SK-N-SH (cell line): ENCODE results near the gene AHCY. TPM values are rescaled to one million over a fixed set of nuclear protein-coding genes. Genes with fewer than 3 reads are reported as not detected.
"Not testable (repeated sequence)": the region's sequence is repeated elsewhere in the genome, so short reads cannot be mapped to it uniquely, and the experiment has no call there.

Source experiments
- CTCF ChIA-PET: fragments of 300-600, 350-600 bp; formaldehyde crosslinking; extraction: SDS; loops from one replicate; lab custom pipeline; 2021; lab: Yijun Ruan, JAX
- POLR2A ChIA-PET: fragments of 350-600 bp; sonication (Branson Sonifier 250); formaldehyde crosslinking; extraction: SDS; loops from one replicate; lab custom pipeline; 2020; ENCODE audit warnings: antibody characterized with exemption, inconsistent platforms; lab: Yijun Ruan, JAX
- DNase-seq: peaks from one replicate; pipeline ENCODE4 v3.0.0; 2012
- H2AFZ ChIP-seq: fragments of 200-600 bp; sonication (generic); 2 replicates; pipeline ENCODE4 v1.8.1; 2016; ENCODE audit warnings: antibody characterized with exemption, mild to moderate bottlenecking, low read depth
- H3F3A ChIP-seq: fragments of 200-600 bp; sonication (generic); replicated peaks from 2 replicates; pipeline ENCODE3; 2016; ENCODE audit warnings: antibody characterized with exemption, mild to moderate bottlenecking; ENCODE audit not compliant: insufficient read depth
- H3K27ac ChIP-seq, 2 experiments: fragments of 200-500 bp in 1 of 2; fragments of 200-600 bp in 1 of 2; sonication (Bioruptor generic) in 1 of 2; sonication (generic), shearing (Covaris generic) in 1 of 2; 2 replicates each; pipeline versions ENCODE4 v1.5.1 to v1.6.1; 2014 to 2016; ENCODE audit warnings: low read depth in 2 of 2, inconsistent platforms in 1 of 2, low read length in 1 of 2, mild to moderate bottlenecking in 1 of 2, mixed read lengths in 1 of 2
- H3K27me3 ChIP-seq: fragments of 200-600 bp; sonication (generic), shearing (Covaris generic); 2 replicates; pipeline ENCODE4 v1.6.1; 2016; ENCODE audit warnings: mixed run types; ENCODE audit not compliant: insufficient read depth
- H3K36me3 ChIP-seq, 2 experiments: fragments of 200-500 bp in 1 of 2; fragments of 200-600 bp in 1 of 2; sonication (Bioruptor generic) in 1 of 2; sonication (generic) in 1 of 2; replicated peaks in 1 of 2; 2 replicates each; pipeline versions ENCODE3 to v1.5.1; 2014 to 2016; ENCODE audit warnings: low read length in 1 of 2, mild to moderate bottlenecking in 1 of 2; ENCODE audit not compliant: insufficient read depth in 2 of 2, control insufficient read depth in 1 of 2
- H3K4me1 ChIP-seq, 2 experiments: fragments of 200-500 bp in 1 of 2; fragments of 200-600 bp in 1 of 2; sonication (Bioruptor generic) in 1 of 2; sonication (generic), shearing (Covaris generic) in 1 of 2; 2 replicates each; pipeline versions ENCODE4 v1.5.1 to v1.6.1; 2014 to 2016; ENCODE audit warnings: low read depth in 1 of 2, low read length in 1 of 2, mixed run types in 1 of 2; ENCODE audit not compliant: insufficient read depth in 2 of 2, control insufficient read depth in 1 of 2
- H3K4me2 ChIP-seq: fragments of 200-600 bp; sonication (generic), shearing (Covaris generic); 2 replicates; pipeline ENCODE4 v1.6.1; 2017; ENCODE audit warnings: mixed run types
- H3K4me3 ChIP-seq, 2 experiments: fragments of 200-500 bp in 1 of 2; fragments of 200-600 bp in 1 of 2; sonication (Bioruptor generic) in 1 of 2; sonication (generic), shearing (Covaris generic) in 1 of 2; 2 replicates each; pipeline versions ENCODE4 v1.5.1 to v1.8.1; 2014 to 2016; ENCODE audit warnings: low read depth in 2 of 2, inconsistent platforms in 1 of 2, low read length in 1 of 2, mild to moderate bottlenecking in 1 of 2, mixed read lengths in 1 of 2, moderate library complexity in 1 of 2
- H3K79me2 ChIP-seq: fragments of 200-600 bp; sonication (generic); 2 replicates; pipeline ENCODE4 v1.8.1; 2017; ENCODE audit warnings: mild to moderate bottlenecking; ENCODE audit not compliant: insufficient read depth
- H3K9ac ChIP-seq: fragments of 200-600 bp; sonication (generic); 2 replicates; pipeline ENCODE4 v1.6.1; 2017; ENCODE audit warnings: mixed run types
- H3K9me2 ChIP-seq: fragments of 200-600 bp; sonication (generic); 2 replicates; pipeline ENCODE4 v1.6.1; 2017; ENCODE audit warnings: mixed run types
- H3K9me3 ChIP-seq: fragments of 200-600 bp; sonication (generic); 2 replicates; pipeline ENCODE4 v1.6.1; 2017; ENCODE audit warnings: mixed run types, mild to moderate bottlenecking, moderate library complexity
- H4K20me1 ChIP-seq: fragments of 200-600 bp; sonication (generic); 2 replicates; pipeline ENCODE4 v1.6.1; 2017; ENCODE audit warnings: mild to moderate bottlenecking, mixed run types; ENCODE audit not compliant: insufficient read depth
- CHD2 ChIP-seq: fragments of 150-350 bp; IDR thresholded peaks from 2 replicates; pipeline ENCODE4 v1.6.1; 2018; ENCODE audit warnings: low read length; ENCODE audit not compliant: partially characterized antibody
- EP300 ChIP-seq, 2 experiments: IDR thresholded peaks; 2 replicates each; pipeline versions ENCODE4 v1.4.0 to v1.6.1; 2012; ENCODE audit warnings: borderline replicate concordance in 1 of 2, low read depth in 1 of 2, low read length in 1 of 2
- EZH2phosphoT487 ChIP-seq: fragments of 200-600 bp; sonication (generic); IDR thresholded peaks from 2 replicates; pipeline ENCODE4 v1.6.1; 2017; ENCODE audit warnings: low read depth, mixed run types, mild to moderate bottlenecking, antibody characterized with exemption, moderate library complexity, borderline replicate concordance
- FOSL2 ChIP-seq: IDR thresholded peaks from 2 replicates; pipeline ENCODE4 v1.4.0; 2012; ENCODE audit warnings: low read depth, mild to moderate bottlenecking, moderate library complexity, borderline replicate concordance
- FOXJ3 ChIP-seq: sonication (generic); formaldehyde crosslinking; IDR thresholded peaks from 2 replicates; pipeline ENCODE4 v1.5.1; 2020; ENCODE audit warnings: mild to moderate bottlenecking, missing genetic modification reagents
- FOXM1 ChIP-seq: IDR thresholded peaks from 2 replicates; pipeline ENCODE4 v1.4.0; 2012; ENCODE audit warnings: low read depth, mild to moderate bottlenecking
- JUND ChIP-seq: IDR thresholded peaks from 2 replicates; pipeline ENCODE4 v1.4.0; 2012
- MXI1 ChIP-seq: IDR thresholded peaks from 2 replicates; pipeline ENCODE4 v1.6.1; 2012; ENCODE audit warnings: mild to moderate bottlenecking, low read depth, low read length, improper control_type of control experiment
- NFIC ChIP-seq: IDR thresholded peaks from 2 replicates; pipeline ENCODE4 v1.4.0; 2012; ENCODE audit warnings: borderline replicate concordance
- NRF1 ChIP-seq: IDR thresholded peaks from 2 replicates; pipeline ENCODE4 v1.6.1; 2012; ENCODE audit warnings: low read depth, mild to moderate bottlenecking, low read length
- RAD21 ChIP-seq: IDR thresholded peaks from 2 replicates; pipeline ENCODE4 v1.6.1; 2012; ENCODE audit warnings: mild to moderate bottlenecking, low read length
- RCOR1 ChIP-seq: fragments of 150-350 bp; IDR thresholded peaks from 2 replicates; pipeline ENCODE4 v1.6.1; 2017; ENCODE audit warnings: antibody characterized with exemption, low read length
- TCF12 ChIP-seq: IDR thresholded peaks from 2 replicates; pipeline ENCODE4 v1.4.0; 2012
- WGBS: methylation state at CpG from one replicate; pipeline ENCODE4 v1.1.6; 2017; ENCODE audit warnings: low lambda C conversion rate; 5-methylcytosine and 5-hydroxymethylcytosine counted together
- polyA plus RNA-seq, 3 experiments: library from polyadenylated mRNA; depleted of rRNA; stranded (reverse); fragments of >200 nt; gene quantifications; 2 replicates each; pipeline ENCODE4 v1.2.3, GENCODE V29; 2012
- TF ChIP-seq, protein P1 (sequence below): IDR thresholded peaks from 2 replicates; pipeline ENCODE4 v1.6.1; 2012; ENCODE audit warnings: mild to moderate bottlenecking, low read depth, low read length, moderate library complexity
- TF ChIP-seq, protein P2 (sequence below): fragments of 150-350 bp; IDR thresholded peaks from 2 replicates; pipeline ENCODE4 v1.6.1; 2017; ENCODE audit warnings: antibody characterized with exemption, low read length, low read depth, borderline replicate concordance
- TF ChIP-seq, protein P3 (sequence below): IDR thresholded peaks from 2 replicates; pipeline ENCODE4; 2012

AHCY gene
- polyA plus RNA-seq, 1 of the 3 experiments (the other 2 are of a cell fraction): 196 TPM

GRCh38 chr20:34341199-34341598, 38.0 kb upstream of the AHCY start:
- H4K20me1 ChIP-seq, DNase-seq, H3K9me3 ChIP-seq, POLR2A ChIA-PET, H3K9me2 ChIP-seq, H3K79me2 ChIP-seq, H3K9ac ChIP-seq, H3K27ac ChIP-seq, H3K27me3 ChIP-seq, H3K4me1 ChIP-seq, H3K4me3 ChIP-seq, H3K4me2 ChIP-seq, H3K36me3 ChIP-seq, H2AFZ ChIP-seq, H3F3A ChIP-seq: not testable (repeated sequence)
- CTCF ChIA-PET: interaction anchor here (1.2 kb wide), 1 partner anchor 29 kb away, joined by 4 read pairs; no protein-coding TSS in a partner anchor
- WGBS: 93% methylated on average over 9 of the region's 9 CpGs

DNA sequence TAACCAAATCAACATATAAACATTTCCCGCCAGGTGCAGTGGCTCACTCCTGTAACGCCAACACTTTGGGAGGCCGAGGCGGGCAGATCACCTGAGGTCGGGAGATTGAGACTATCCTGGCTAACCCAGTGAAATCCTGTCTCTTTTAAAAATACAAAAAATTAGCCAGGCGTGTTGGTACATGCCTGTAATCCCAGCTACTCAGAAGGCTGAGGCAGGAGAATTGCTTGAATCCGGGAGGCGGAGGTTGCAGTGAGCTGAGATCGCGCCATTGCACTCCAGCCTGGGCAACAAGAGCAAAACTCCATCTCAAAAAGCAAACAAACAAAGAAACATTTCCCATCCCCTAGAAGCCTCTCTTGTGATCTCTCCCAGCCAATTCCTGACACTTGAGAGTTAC, 37.6 kb upstream of the AHCY start:
- H3K79me2 ChIP-seq, H3K4me3 ChIP-seq, H3K9me3 ChIP-seq, H3K9me2 ChIP-seq, H3K27ac ChIP-seq, H3K36me3 ChIP-seq, H3K4me2 ChIP-seq, H3F3A ChIP-seq, H3K9ac ChIP-seq, H2AFZ ChIP-seq, H4K20me1 ChIP-seq, POLR2A ChIA-PET, DNase-seq, H3K27me3 ChIP-seq, H3K4me1 ChIP-seq: not testable (repeated sequence)
- 93% methylated on average over 10 of the region's 10 CpGs for WGBS
- CTCF ChIA-PET: interaction anchor here (1.2 kb wide), 1 partner anchor 28 kb away, joined by 4 read pairs; no protein-coding TSS in a partner anchor

DNA sequence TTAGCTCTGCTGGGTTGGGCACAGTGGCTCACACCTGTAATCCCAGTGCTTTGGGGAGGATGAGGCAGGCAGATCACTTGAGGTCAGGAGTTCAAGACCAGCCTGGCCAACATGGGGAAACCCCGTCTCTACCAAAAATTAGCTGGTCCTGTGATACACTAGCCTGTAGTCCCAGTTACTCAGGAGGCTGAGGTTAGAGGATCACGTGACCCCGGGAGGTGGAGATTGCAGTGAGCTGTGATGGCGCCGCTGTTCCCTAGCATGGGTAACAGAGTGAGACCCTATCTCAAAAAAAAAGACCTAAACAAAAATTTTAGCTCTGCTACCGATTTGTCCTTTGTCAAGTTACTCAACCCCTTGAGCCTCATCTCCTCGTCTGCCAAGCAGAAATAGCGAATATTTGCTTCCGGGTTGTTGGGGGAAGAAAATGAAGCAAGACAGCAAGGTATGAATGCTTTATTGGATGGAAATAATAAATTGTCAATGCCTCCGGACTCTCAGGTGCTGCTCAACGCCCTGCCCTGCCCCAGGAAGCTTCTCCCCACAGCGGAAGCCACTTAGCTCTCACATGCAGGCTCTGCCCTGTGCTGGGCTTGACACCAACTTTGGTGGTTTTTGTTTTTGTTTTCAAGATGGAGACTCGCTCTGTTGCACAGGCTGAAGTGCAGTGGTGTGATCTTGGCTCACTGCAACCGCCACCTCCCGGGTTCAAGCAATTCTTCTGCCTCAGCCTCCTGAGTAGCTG, 35.0 kb upstream of the AHCY start:
- no peaks in the 10 kb centered on the region for H4K20me1 ChIP-seq
- no peak overlapping the region for H3K4me2 ChIP-seq
- CTCF ChIA-PET: interaction anchor here (0.6 to 5.2 kb wide), 2 partner anchors 26 to 339 kb away, joined by 3 to 40 read pairs; no protein-coding TSS in a partner anchor
- POLR2A ChIA-PET: no interaction called here
- no peaks in the 10 kb centered on the region for H3K9me2 ChIP-seq
- no peaks in the 10 kb centered on the region for H3K9me3 ChIP-seq
- 89% methylated on average over 13 of the region's 15 CpGs for WGBS
- no peaks in the 10 kb centered on the region for H3K36me3 ChIP-seq
- no peaks in the 10 kb centered on the region for H3K4me1 ChIP-seq
- H3K9ac ChIP-seq: no peak overlapping the region
- no peak overlapping the region for H3K27ac ChIP-seq
- DNase-seq: no peak
- no peaks in the 10 kb centered on the region for H3F3A ChIP-seq
- H3K79me2 ChIP-seq: no peaks in the 10 kb centered on the region
- H3K27me3 ChIP-seq: no peaks in the 10 kb centered on the region
- H2AFZ ChIP-seq: no peak overlapping the region
- H3K4me3 ChIP-seq: no peak overlapping the region
- TF ChIP-seq FOSL2 (no peak), NFIC (no peak), MXI1 (no peak), FOXJ3 (no peak), NRF1 (no peak), CHD2 (no peak), TCF12 (no peak), RAD21 (no peak), RCOR1 (no peak), EP300 (IDR thresholded peaks at IDR 0.05; ENCODE audit: borderline replicate concordance in 1 of 2, low read depth in 1 of 2, low read length in 1 of 2) (no peak), EZH2phosphoT487 (no peak), JUND (no peak), FOXM1 (no peak)
- TF ChIP-seq, protein P1, sequence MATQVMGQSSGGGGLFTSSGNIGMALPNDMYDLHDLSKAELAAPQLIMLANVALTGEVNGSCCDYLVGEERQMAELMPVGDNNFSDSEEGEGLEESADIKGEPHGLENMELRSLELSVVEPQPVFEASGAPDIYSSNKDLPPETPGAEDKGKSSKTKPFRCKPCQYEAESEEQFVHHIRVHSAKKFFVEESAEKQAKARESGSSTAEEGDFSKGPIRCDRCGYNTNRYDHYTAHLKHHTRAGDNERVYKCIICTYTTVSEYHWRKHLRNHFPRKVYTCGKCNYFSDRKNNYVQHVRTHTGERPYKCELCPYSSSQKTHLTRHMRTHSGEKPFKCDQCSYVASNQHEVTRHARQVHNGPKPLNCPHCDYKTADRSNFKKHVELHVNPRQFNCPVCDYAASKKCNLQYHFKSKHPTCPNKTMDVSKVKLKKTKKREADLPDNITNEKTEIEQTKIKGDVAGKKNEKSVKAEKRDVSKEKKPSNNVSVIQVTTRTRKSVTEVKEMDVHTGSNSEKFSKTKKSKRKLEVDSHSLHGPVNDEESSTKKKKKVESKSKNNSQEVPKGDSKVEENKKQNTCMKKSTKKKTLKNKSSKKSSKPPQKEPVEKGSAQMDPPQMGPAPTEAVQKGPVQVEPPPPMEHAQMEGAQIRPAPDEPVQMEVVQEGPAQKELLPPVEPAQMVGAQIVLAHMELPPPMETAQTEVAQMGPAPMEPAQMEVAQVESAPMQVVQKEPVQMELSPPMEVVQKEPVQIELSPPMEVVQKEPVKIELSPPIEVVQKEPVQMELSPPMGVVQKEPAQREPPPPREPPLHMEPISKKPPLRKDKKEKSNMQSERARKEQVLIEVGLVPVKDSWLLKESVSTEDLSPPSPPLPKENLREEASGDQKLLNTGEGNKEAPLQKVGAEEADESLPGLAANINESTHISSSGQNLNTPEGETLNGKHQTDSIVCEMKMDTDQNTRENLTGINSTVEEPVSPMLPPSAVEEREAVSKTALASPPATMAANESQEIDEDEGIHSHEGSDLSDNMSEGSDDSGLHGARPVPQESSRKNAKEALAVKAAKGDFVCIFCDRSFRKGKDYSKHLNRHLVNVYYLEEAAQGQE: no peak
- TF ChIP-seq, protein P2, sequence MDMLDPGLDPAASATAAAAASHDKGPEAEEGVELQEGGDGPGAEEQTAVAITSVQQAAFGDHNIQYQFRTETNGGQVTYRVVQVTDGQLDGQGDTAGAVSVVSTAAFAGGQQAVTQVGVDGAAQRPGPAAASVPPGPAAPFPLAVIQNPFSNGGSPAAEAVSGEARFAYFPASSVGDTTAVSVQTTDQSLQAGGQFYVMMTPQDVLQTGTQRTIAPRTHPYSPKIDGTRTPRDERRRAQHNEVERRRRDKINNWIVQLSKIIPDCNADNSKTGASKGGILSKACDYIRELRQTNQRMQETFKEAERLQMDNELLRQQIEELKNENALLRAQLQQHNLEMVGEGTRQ: no peak
- TF ChIP-seq, protein P3, sequence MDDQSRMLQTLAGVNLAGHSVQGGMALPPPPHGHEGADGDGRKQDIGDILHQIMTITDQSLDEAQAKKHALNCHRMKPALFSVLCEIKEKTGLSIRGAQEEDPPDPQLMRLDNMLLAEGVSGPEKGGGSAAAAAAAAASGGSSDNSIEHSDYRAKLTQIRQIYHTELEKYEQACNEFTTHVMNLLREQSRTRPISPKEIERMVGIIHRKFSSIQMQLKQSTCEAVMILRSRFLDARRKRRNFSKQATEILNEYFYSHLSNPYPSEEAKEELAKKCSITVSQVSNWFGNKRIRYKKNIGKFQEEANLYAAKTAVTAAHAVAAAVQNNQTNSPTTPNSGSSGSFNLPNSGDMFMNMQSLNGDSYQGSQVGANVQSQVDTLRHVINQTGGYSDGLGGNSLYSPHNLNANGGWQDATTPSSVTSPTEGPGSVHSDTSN: no peak
